OCI-M1 (cell line): ENCODE results near the gene TMEM9.

Experiments
- DNase-seq: peaks from one replicate; lab custom pipeline; 2025; lab: John Stamatoyannopoulos, UW

The TMEM9 gene

GRCh38 chr1:201126832-201127754 lies 27.2 kb downstream of the TMEM9 start, which contains the start of gene ASCL5:
Gene ASCL5 (minus strand): TSS chr1:201127184. CDS start chr1:201115372, 11,812 bp downstream.
- no peak for DNase-seq

GRCh38 chr1:201126463-201126831 lies 27.8 kb downstream of the TMEM9 start:
- DNase-seq, result no peak

GRCh38 chr1:201125800-201126199 lies 28.5 kb downstream of the TMEM9 start:
- no peak for DNase-seq

GRCh38 chr1:201125019-201125418 lies 29.3 kb downstream of the TMEM9 start:
- no peak for DNase-seq

- DNase-seq, result no peak
These were observed 30.4 kb downstream of the TMEM9 start for GRCh38 chr1:201123866-201124265.

- DNase-seq, result no peak
These were observed 31.8 kb downstream of the TMEM9 start for GRCh38 chr1:201122321-201122957.

GRCh38 chr1:201119206-201120197 lies 34.8 kb downstream of the TMEM9 start:
- peak; percentile 66 for DNase-seq

GRCh38 chr1:201116091-201116490 lies 38.2 kb downstream of the TMEM9 start:
- DNase-seq, result no peak

- DNase-seq, result no peak
These were observed 38.8 kb downstream of the TMEM9 start for GRCh38 chr1:201115390-201115937.

- peak; percentile 86 for DNase-seq
These were observed 39.8 kb downstream of the TMEM9 start for GRCh38 chr1:201114245-201115131.

GRCh38 chr1:201113451-201114244 lies 40.6 kb downstream of the TMEM9 start:
- DNase-seq, result no peak

GRCh38 chr1:201112926-201113325 lies 41.3 kb downstream of the TMEM9 start:
- DNase-seq, result no peak

- DNase-seq, result no peak
These were observed 42.0 kb downstream of the TMEM9 start, which contains the start of gene CACNA1S for GRCh38 chr1:201112173-201112731. Gene CACNA1S (minus strand): TSS chr1:201112426. CDS start chr1:201112339, 87 bp downstream.

- DNase-seq, result no peak
These were observed 42.6 kb downstream of the TMEM9 start for GRCh38 chr1:201111672-201112071.

GRCh38 chr1:201111156-201111555 lies 43.1 kb downstream of the TMEM9 start:
- no peak for DNase-seq

- no peak for DNase-seq
These were observed 43.7 kb downstream of the TMEM9 start for GRCh38 chr1:201110616-201111015.

GRCh38 chr1:201110138-201110537 lies 44.1 kb downstream of the TMEM9 start:
- DNase-seq, result no peak

- no peak for DNase-seq
These were observed 44.6 kb downstream of the TMEM9 start for GRCh38 chr1:201109651-201110050.

- DNase-seq, result no peak
These were observed 45.7 kb downstream of the TMEM9 start for GRCh38 chr1:201108614-201109013.
